Muscle of leg (tissue), 11 donors: ENCODE data around the gene STBD1. TPM values are rescaled to one million over a fixed set of nuclear protein-coding genes. Genes with fewer than 3 reads are reported as not detected.
A peak's percentile ranks its signal among the peaks of the same experiment; 100 is the strongest.

Experiments
- DNase-seq: peaks from one replicate; pipeline ENCODE4 v3.0.0; 2013
- H3K27ac ChIP-seq: one replicate; pipeline ENCODE4 v1.5.1; 2013; ENCODE audit warnings: mild to moderate bottlenecking, low read length, control low read depth
- H3K27me3 ChIP-seq: one replicate; pipeline ENCODE4 v1.6.1; 2013; ENCODE audit warnings: low read length; ENCODE audit not compliant: control insufficient read depth, insufficient read depth
- H3K36me3 ChIP-seq: one replicate; pipeline ENCODE4 v1.6.1; 2013; ENCODE audit warnings: low read length; ENCODE audit not compliant: control insufficient read depth, insufficient read depth
- H3K4me1 ChIP-seq: one replicate; pipeline ENCODE4 v1.6.1; 2013; ENCODE audit warnings: low read length; ENCODE audit not compliant: control insufficient read depth, insufficient read depth
- H3K4me3 ChIP-seq: one replicate; pipeline ENCODE4 v1.5.1; 2013; ENCODE audit warnings: low read length, control low read depth
- H3K9me3 ChIP-seq: replicated peaks from 2 replicates; pipeline ENCODE4 v1.6.1; 2013; ENCODE audit warnings: low read depth, low read length; ENCODE audit not compliant: control insufficient read depth
- WGBS: methylation state at CpG from one replicate; pipeline ENCODE4 v1.1.5; 2013; ENCODE audit warnings: missing lambda C conversion rate; ENCODE audit not compliant: insufficient coverage; 5-methylcytosine and 5-hydroxymethylcytosine counted together
- polyA plus RNA-seq, 8 donors: library from polyadenylated mRNA; unstranded; fragments of 120-200 nt; gene quantifications; one replicate each; pipeline versions ENCODE4 v1.2.1 to v1.2.3, GENCODE V29; 2013; ENCODE audit warnings: inconsistent platforms in 1 of 8, low replicate concordance in 1 of 8; ENCODE audit not compliant: insufficient read length in 8 of 8, insufficient read depth in 1 of 8
- total RNA-seq: library from RNA; stranded (reverse); fragments of 120-200 nt; gene quantifications from one replicate; pipeline ENCODE4 v1.2.4, GENCODE V29; 2013

Gene STBD1
- total and polyA plus RNA-seq, 9 donors: 22.1 to 47.6 (median 35.0) TPM

- Histone ChIP-seq H3K27ac (no peak overlapping the region), H3K4me3 (no peak overlapping the region), H3K9me3 (peaks cover 2% of the 10 kb centered on the region), H3K36me3 (peaks cover 12% of the 10 kb centered on the region), H3K4me1 (peaks cover 7% of the 10 kb centered on the region), H3K27me3 (no peaks in the 10 kb centered on the region)
- DNase-seq: no peak
- no CpG with 5 or more reads among the region's 2 CpGs for WGBS
These were observed 7.0 kb downstream of the STBD1 start for GRCh38 chr4:76313547-76313946.

GRCh38 chr4:76315267-76315918 lies 8.9 kb downstream of the STBD1 start:
- H3K9me3 ChIP-seq: peaks cover 2% of the 10 kb centered on the region
- 100% methylated on average over 3 of the region's 7 CpGs for WGBS
- H3K4me3 ChIP-seq: no peak overlapping the region
- DNase-seq: no peak
- no peaks in the 10 kb centered on the region for H3K27me3 ChIP-seq
- H3K27ac ChIP-seq: no peak overlapping the region
- H3K36me3 ChIP-seq: peaks cover 3% of the 10 kb centered on the region
- H3K4me1 ChIP-seq: peaks cover 2% of the 10 kb centered on the region

- DNase-seq: no peak
- no peaks in the 10 kb centered on the region for H3K36me3 ChIP-seq
- no CpG with 5 or more reads among the region's 1 CpG for WGBS
These were observed 9.6 kb downstream of the STBD1 start for GRCh38 chr4:76316131-76316530.

GRCh38 chr4:76322236-76322635 lies 15.7 kb downstream of the STBD1 start:
- Histone ChIP-seq H3K4me3 (no peak overlapping the region), H3K27ac (no peak overlapping the region), H3K9me3 (peaks cover 11% of the 10 kb centered on the region), H3K36me3 (no peaks in the 10 kb centered on the region), H3K4me1 (no peaks in the 10 kb centered on the region), H3K27me3 (no peaks in the 10 kb centered on the region)
- no peak for DNase-seq
- no CpG with 5 or more reads among the region's 3 CpGs for WGBS

More at GRCh38 chr4:76316131-76316530, 9.6 kb downstream of the STBD1 start:
- H3K27ac ChIP-seq: no peak overlapping the region
- H3K9me3 ChIP-seq: peaks cover 2% of the 10 kb centered on the region
- H3K4me1 ChIP-seq: no peaks in the 10 kb centered on the region
- no peaks in the 10 kb centered on the region for H3K27me3 ChIP-seq
- H3K4me3 ChIP-seq: no peak overlapping the region

- no peaks in the 10 kb centered on the region for H3K27me3 ChIP-seq
These were observed 18.5 kb downstream of the STBD1 start for GRCh38 chr4:76325072-76325471.

GRCh38 chr4:76326515-76326914 lies 20.0 kb downstream of the STBD1 start:
- Histone ChIP-seq H3K4me3 (no peak overlapping the region), H3K27ac (no peak overlapping the region), H3K4me1 (no peaks in the 10 kb centered on the region), H3K9me3 (peaks cover 11% of the 10 kb centered on the region), H3K27me3 (no peaks in the 10 kb centered on the region), H3K36me3 (no peaks in the 10 kb centered on the region)
- no peak for DNase-seq

More at GRCh38 chr4:76325072-76325471, 18.5 kb downstream of the STBD1 start:
- DNase-seq: no peak
- Histone ChIP-seq H3K4me1 (no peaks in the 10 kb centered on the region), H3K4me3 (no peak overlapping the region), H3K27ac (no peak overlapping the region), H3K36me3 (no peaks in the 10 kb centered on the region), H3K9me3 (peaks cover 11% of the 10 kb centered on the region)

- no peaks in the 10 kb centered on the region for H3K4me1 ChIP-seq
- H3K27me3 ChIP-seq: no peaks in the 10 kb centered on the region
- DNase-seq: no peak
- H3K9me3 ChIP-seq: no peaks in the 10 kb centered on the region
- no peak overlapping the region for H3K4me3 ChIP-seq
- H3K27ac ChIP-seq: no peak overlapping the region
- H3K36me3 ChIP-seq: no peaks in the 10 kb centered on the region
- no CpG with 5 or more reads among the region's 3 CpGs for WGBS
These were observed 28.4 kb downstream of the STBD1 start for GRCh38 chr4:76334885-76335284.

- Histone ChIP-seq H3K36me3 (no peaks in the 10 kb centered on the region), H3K4me3 (no peak overlapping the region), H3K4me1 (no peaks in the 10 kb centered on the region), H3K27me3 (no peaks in the 10 kb centered on the region), H3K27ac (no peak overlapping the region), H3K9me3 (no peaks in the 10 kb centered on the region)
- no CpG with 5 or more reads among the region's 2 CpGs for WGBS
- no peak for DNase-seq
These were observed 32.8 kb downstream of the STBD1 start for GRCh38 chr4:76339364-76339763.

- Histone ChIP-seq H3K27ac (no peak overlapping the region), H3K4me1 (no peaks in the 10 kb centered on the region), H3K4me3 (no peak overlapping the region), H3K27me3 (no peaks in the 10 kb centered on the region), H3K36me3 (no peaks in the 10 kb centered on the region), H3K9me3 (no peaks in the 10 kb centered on the region)
- DNase-seq: peak; percentile 35
These were observed 34.5 kb downstream of the STBD1 start for GRCh38 chr4:76341063-76341462.

GRCh38 chr4:76342191-76342590 lies 35.7 kb downstream of the STBD1 start:
- DNase-seq: no peak
- no CpG with 5 or more reads among the region's 1 CpG for WGBS
- no peak overlapping the region for H3K27ac ChIP-seq
- H3K4me3 ChIP-seq: no peak overlapping the region
- no peaks in the 10 kb centered on the region for H3K36me3 ChIP-seq
- H3K9me3 ChIP-seq: no peaks in the 10 kb centered on the region
- no peaks in the 10 kb centered on the region for H3K27me3 ChIP-seq
- no peaks in the 10 kb centered on the region for H3K4me1 ChIP-seq

GRCh38 chr4:76342803-76343202 lies 36.3 kb downstream of the STBD1 start:
- no peaks in the 10 kb centered on the region for H3K4me1 ChIP-seq
- DNase-seq: no peak
- H3K4me3 ChIP-seq: no peak overlapping the region
- H3K36me3 ChIP-seq: no peaks in the 10 kb centered on the region
- no CpG with 5 or more reads among the region's 2 CpGs for WGBS
- no peaks in the 10 kb centered on the region for H3K27me3 ChIP-seq
- H3K27ac ChIP-seq: no peak overlapping the region
- no peaks in the 10 kb centered on the region for H3K9me3 ChIP-seq
